NCI-H748 (cell line): Measurements from ENCODE around the gene CSRNP3.
"Not testable (repeated sequence)": the region's sequence is repeated elsewhere in the genome, so short reads cannot be mapped to it uniquely, and the experiment has no call there.

Experiments used
- DNase-seq: peaks from one replicate; lab custom pipeline; 2025; ENCODE audit not compliant: unreplicated experiment; lab: John Stamatoyannopoulos, UW

Gene CSRNP3

GRCh38 chr2:165630236-165630635, 160.7 kb downstream of the CSRNP3 start:
- peak; percentile 25 for DNase-seq

- peak; percentile 90 for DNase-seq
Observed at GRCh38 chr2:165631089-165631488, 161.6 kb downstream of the CSRNP3 start.

GRCh38 chr2:165632594-165632993, 163.1 kb downstream of the CSRNP3 start:
- no peak for DNase-seq

- DNase-seq = no peak
Observed at GRCh38 chr2:165633431-165633830, 163.9 kb downstream of the CSRNP3 start.

- DNase-seq = no peak
Observed at GRCh38 chr2:165634282-165634681, 164.8 kb downstream of the CSRNP3 start.

GRCh38 chr2:165634855-165635254, 165.4 kb downstream of the CSRNP3 start:
- DNase-seq = peak; percentile 90

- no peak for DNase-seq
Observed at GRCh38 chr2:165635532-165635931, 166.0 kb downstream of the CSRNP3 start.

- no peak for DNase-seq
Observed at GRCh38 chr2:165636959-165637358, 167.5 kb downstream of the CSRNP3 start.

GRCh38 chr2:165637396-165637795, 167.9 kb downstream of the CSRNP3 start:
- no peak for DNase-seq

- DNase-seq = no peak
Observed at GRCh38 chr2:165639504-165639903, 170.0 kb downstream of the CSRNP3 start.

- DNase-seq = no peak
Observed at GRCh38 chr2:165640247-165640929, 170.9 kb downstream of the CSRNP3 start.

- DNase-seq = peak; percentile 85
Observed at GRCh38 chr2:165645930-165646831, 176.7 kb downstream of the CSRNP3 start.

- DNase-seq = no peak
Observed at GRCh38 chr2:165647409-165647808, 177.9 kb downstream of the CSRNP3 start.

GRCh38 chr2:165648801-165649200, 179.3 kb downstream of the CSRNP3 start:
- peak; percentile 54 for DNase-seq

GRCh38 chr2:165651233-165651632, 181.7 kb downstream of the CSRNP3 start:
- no peak for DNase-seq

- DNase-seq = no peak
Observed at GRCh38 chr2:165655661-165656060, 186.2 kb downstream of the CSRNP3 start.

- DNase-seq = no peak
Observed at GRCh38 chr2:165660361-165660760, 190.9 kb downstream of the CSRNP3 start.

- no peak for DNase-seq
Observed at GRCh38 chr2:165662720-165663119, 193.2 kb downstream of the CSRNP3 start.

GRCh38 chr2:165665614-165666013, 196.1 kb downstream of the CSRNP3 start:
- no peak for DNase-seq

- not testable (repeated sequence) for DNase-seq
Observed at GRCh38 chr2:165666073-165666472, 196.6 kb downstream of the CSRNP3 start.

- no peak for DNase-seq
Observed at GRCh38 chr2:165666605-165667004, 197.1 kb downstream of the CSRNP3 start.

- DNase-seq = no peak
Observed at GRCh38 chr2:165667375-165667774, 197.9 kb downstream of the CSRNP3 start.
